ENCODE results near the gene PARP6. TPM values are rescaled to one million over a fixed set of nuclear protein-coding genes. Genes with fewer than 3 reads are reported as not detected.

The PARP6 gene
- total and polyA plus RNA-seq, 2 experiments from 2014 or later = 29.7 to 36.0 TPM

- WGBS, 2 experiments (ENCODE audit: low coverage in 1 of 2, low lambda C conversion rate in 2 of 2, missing lambda C conversion rate in 2 of 2) = 99 to 100% methylated on average over 6 of the region's 6 CpGs
- H3K4me1 ChIP-seq (ENCODE audit: insufficient read depth) = peaks cover 37% of the 10 kb centered on the region
- peaks cover 49% of the 10 kb centered on the region for H3F3A ChIP-seq (ENCODE audit: insufficient read depth)
- no peaks in the 10 kb centered on the region for H3K9me3 ChIP-seq (ENCODE audit: low read depth)
- no peaks in the 10 kb centered on the region for H3K9me2 ChIP-seq (ENCODE audit: insufficient read depth)
- no peak for DNase-seq
- no peak overlapping the region for H3K27ac ChIP-seq
- no peaks in the 10 kb centered on the region for H3K36me3 ChIP-seq (ENCODE audit: low read depth)
- H3K79me2 ChIP-seq (ENCODE audit: insufficient read depth) = peaks cover 37% of the 10 kb centered on the region
- H3K4me2 ChIP-seq (ENCODE audit: unreplicated experiment) = no peak overlapping the region
- H4K20me1 ChIP-seq (ENCODE audit: insufficient read depth) = no peaks in the 10 kb centered on the region
- no peak for TF ChIP-seq EZH2phosphoT487 (IDR thresholded peaks at IDR 0.05; ENCODE audit: insufficient read depth, low read depth)
- no peak for TF ChIP-seq EZH2 (IDR thresholded peaks at IDR 0.05; ENCODE audit: insufficient read depth, poor library complexity, severe bottlenecking)
- in situ Hi-C loops (cut with MboI) = no loop called here
- H3K27me3 ChIP-seq (replicated peaks; ENCODE audit: insufficient read depth) = no peaks in the 10 kb centered on the region
- H2AFZ ChIP-seq = no peak overlapping the region
- no peak overlapping the region for H3K4me3 ChIP-seq
- H3K9ac ChIP-seq = no peak overlapping the region
Observed at GRCh38 chr15:72233769-72234168, 38.6 kb downstream of the PARP6 start.

DNA sequence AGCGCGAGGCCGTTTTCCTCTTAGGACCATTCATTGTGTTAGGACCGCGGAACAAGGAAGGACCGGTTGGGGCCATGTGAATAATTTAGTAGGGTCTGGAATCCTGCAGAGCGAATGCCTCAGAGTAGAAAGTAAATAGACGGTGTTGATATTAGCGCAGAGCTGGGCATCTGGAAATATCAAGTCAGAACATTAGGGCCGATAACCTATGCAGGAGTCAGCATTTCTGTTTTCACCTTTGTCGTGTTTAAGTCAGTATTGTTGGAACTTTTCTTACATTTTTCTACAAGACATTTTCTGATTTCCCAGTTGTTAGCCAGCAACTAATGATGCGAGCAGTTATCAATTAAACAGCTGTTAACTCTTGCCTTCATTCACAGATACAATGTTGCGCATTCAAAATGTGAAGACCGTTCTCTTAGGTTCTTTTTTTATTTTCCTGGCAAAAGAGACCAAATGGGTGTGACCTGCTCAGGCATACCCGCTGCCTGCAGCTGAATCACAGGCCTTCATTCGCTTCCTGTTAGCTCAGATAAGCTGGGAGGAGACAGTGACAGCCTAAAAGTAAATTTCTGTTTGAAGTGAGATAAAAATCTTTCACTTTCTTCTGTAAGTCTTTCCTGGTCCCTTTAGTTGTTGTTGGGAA is 40.4 kb downstream of the PARP6 start:
- Histone ChIP-seq H3K36me3 (ENCODE audit: low read depth) (no peaks in the 10 kb centered on the region), H3K9me3 (ENCODE audit: low read depth) (no peaks in the 10 kb centered on the region), H3K4me2 (ENCODE audit: unreplicated experiment) (peak overlapping the region; percentile 98), H3K9ac (peak overlapping the region; percentile 99), H3K27me3 (replicated peaks; ENCODE audit: insufficient read depth) (no peaks in the 10 kb centered on the region), H2AFZ (peak overlapping the region; percentile 72), H3K79me2 (ENCODE audit: insufficient read depth) (peaks cover 55% of the 10 kb centered on the region), H3K4me3 (peak overlapping the region; percentile 84), H3K9me2 (ENCODE audit: insufficient read depth) (no peaks in the 10 kb centered on the region), H3K27ac (peak overlapping the region; percentile 98), H3F3A (ENCODE audit: insufficient read depth) (peaks cover 49% of the 10 kb centered on the region), H4K20me1 (ENCODE audit: insufficient read depth) (0 out of 2 replicates have a peak, but pooled peaks cover 1% of the 10 kb centered on the region), H3K4me1 (ENCODE audit: insufficient read depth) (peaks cover 27% of the 10 kb centered on the region)
- no peak for TF ChIP-seq EZH2 (IDR thresholded peaks at IDR 0.05; ENCODE audit: insufficient read depth, poor library complexity, severe bottlenecking)
- TF ChIP-seq EZH2phosphoT487 (IDR thresholded peaks at IDR 0.05; ENCODE audit: insufficient read depth, low read depth) = no peak
- WGBS, 2 experiments (ENCODE audit: low coverage in 1 of 2, low lambda C conversion rate in 2 of 2, missing lambda C conversion rate in 2 of 2) = 1 to 2% methylated on average over 16 of the region's 16 CpGs
- in situ Hi-C loops (cut with MboI) = no loop called here
- peak; percentile 94 for DNase-seq

DNA sequence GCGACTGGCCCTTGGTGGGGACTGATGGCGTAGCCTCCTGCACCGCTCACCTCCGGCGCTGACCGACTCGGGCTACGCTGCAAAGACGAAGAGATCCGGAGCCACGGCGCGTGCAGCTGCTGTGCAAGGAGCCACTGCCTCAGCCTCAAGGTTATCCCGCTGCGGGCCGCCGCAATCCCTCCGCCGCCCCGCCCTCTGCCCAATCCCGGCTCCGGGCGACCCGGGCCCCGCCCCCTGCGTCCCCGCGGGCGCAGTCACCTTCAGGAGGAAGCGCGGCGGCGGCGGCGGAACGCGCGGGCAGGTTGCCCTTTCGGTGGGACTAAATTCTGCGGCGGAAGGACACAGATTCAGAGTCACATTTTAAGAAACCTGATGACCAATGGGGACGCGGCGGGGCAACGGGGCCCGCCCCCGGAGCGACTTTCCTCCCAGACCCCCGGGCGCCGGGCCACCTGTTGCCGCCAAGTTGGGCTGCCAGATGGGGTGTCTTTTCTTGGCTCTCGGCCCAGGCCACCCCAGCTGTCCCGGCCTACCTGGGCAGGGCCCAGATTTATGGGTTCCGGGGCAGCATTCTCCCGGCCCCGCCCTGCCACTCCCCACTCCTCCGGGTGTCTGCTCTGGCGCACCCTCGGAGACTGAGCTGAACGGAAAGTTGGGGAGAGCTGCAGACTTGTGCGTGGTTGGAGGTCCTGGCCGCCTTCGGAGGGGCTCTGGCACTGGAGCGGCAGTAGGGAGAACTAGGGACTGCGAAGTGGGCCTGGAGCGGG is 41.1 kb downstream of the PARP6 start, which contains the start of gene PKM:
TSS of gene PKM (minus strand) at position 125 of the 767 bp plus-strand sequence. CDS start 12,093 bp downstream, outside the sequence.
- 0 out of 2 replicates have a peak, but pooled peaks cover 3% of the 10 kb centered on the region for H4K20me1 ChIP-seq (ENCODE audit: insufficient read depth)
- TF ChIP-seq EZH2phosphoT487 (IDR thresholded peaks at IDR 0.05; ENCODE audit: insufficient read depth, low read depth) = no peak
- no peak for TF ChIP-seq EZH2 (IDR thresholded peaks at IDR 0.05; ENCODE audit: insufficient read depth, poor library complexity, severe bottlenecking)
- peak within 1 kb of the TSS; percentile 98 for H3K4me2 ChIP-seq (ENCODE audit: unreplicated experiment)
- no peaks in the 10 kb centered on the region for H3K36me3 ChIP-seq (ENCODE audit: low read depth)
- H3F3A ChIP-seq (ENCODE audit: insufficient read depth) = peaks cover 51% of the 10 kb centered on the region
- H3K27ac ChIP-seq = peak within 1 kb of the TSS; percentile 98
- H3K4me1 ChIP-seq (ENCODE audit: insufficient read depth) = peaks cover 26% of the 10 kb centered on the region
- H3K27me3 ChIP-seq (replicated peaks; ENCODE audit: insufficient read depth) = no peaks in the 10 kb centered on the region
- H3K79me2 ChIP-seq (ENCODE audit: insufficient read depth) = peaks cover 55% of the 10 kb centered on the region
- 1 to 2% methylated on average over 52 to 66 of the region's 67 CpGs for WGBS, 2 experiments (ENCODE audit: low coverage in 1 of 2, low lambda C conversion rate in 2 of 2, missing lambda C conversion rate in 2 of 2)
- in situ Hi-C loops (cut with MboI) = no loop called here
- no peaks in the 10 kb centered on the region for H3K9me3 ChIP-seq (ENCODE audit: low read depth)
- no peaks in the 10 kb centered on the region for H3K9me2 ChIP-seq (ENCODE audit: insufficient read depth)
- peak within 1 kb of the TSS; percentile 99 for H3K9ac ChIP-seq
- peak; percentile 94 for DNase-seq
- H3K4me3 ChIP-seq = peak within 1 kb of the TSS; percentile 84
- peak within 1 kb of the TSS; percentile 72 for H2AFZ ChIP-seq

DNA sequence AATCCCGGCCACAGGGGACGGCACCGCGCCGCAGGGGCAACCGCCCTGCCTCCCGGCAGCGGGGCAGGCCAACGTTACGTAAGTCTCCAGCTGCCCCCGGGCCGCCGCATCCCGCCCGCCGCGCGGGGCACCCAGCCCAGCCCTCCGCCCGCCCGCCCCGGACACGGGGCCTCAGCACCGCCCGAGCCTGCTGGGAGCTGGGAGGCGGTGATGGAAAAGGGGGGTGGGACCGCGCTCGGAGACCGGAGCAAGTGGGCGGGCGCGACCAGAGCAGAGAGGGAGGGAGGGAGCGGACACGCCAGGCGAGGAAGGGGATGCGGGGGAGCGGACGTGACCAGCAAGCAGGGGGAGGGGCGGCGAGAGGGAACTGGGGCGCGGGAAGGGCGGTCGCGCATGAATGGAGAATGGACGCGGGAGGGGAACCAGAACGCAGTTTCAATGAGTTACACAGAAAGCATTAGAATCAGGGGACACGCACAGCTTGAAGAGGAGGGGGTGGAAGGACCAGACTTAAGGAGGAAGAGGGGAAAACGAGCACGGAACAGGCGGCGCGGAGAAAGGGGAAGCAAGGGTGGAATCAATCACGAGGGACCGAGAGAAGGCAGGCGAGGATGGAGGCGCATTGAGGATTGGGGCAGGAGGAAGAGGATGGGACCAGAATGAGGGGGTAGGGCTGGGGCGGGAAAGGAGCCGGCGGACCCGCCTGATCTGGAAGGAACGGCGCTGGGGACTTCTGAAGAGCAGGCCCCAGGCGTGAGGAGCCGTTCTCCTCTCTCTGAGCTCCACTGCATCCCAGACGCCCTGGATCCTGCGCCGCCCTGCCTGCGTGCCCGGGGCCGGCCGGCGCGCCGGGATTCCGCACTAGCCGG is 41.9 kb downstream of the PARP6 start:
- H4K20me1 ChIP-seq (ENCODE audit: insufficient read depth) = peaks cover 6% of the 10 kb centered on the region; the same call in 1 of the 2 replicates
- peak overlapping the region; percentile 98 for H3K4me2 ChIP-seq (ENCODE audit: unreplicated experiment)
- peak overlapping the region; percentile 72; the same call in 1 of the 2 replicates for H2AFZ ChIP-seq
- H3K36me3 ChIP-seq (ENCODE audit: low read depth) = peaks cover 6% of the 10 kb centered on the region
- WGBS, 2 experiments (ENCODE audit: low coverage in 1 of 2, low lambda C conversion rate in 2 of 2, missing lambda C conversion rate in 2 of 2) = 2 to 3% methylated on average over 27 to 74 of the region's 79 CpGs
- TF ChIP-seq EZH2 (IDR thresholded peaks at IDR 0.05; ENCODE audit: insufficient read depth, poor library complexity, severe bottlenecking) = no peak
- no peak for TF ChIP-seq EZH2phosphoT487 (IDR thresholded peaks at IDR 0.05; ENCODE audit: insufficient read depth, low read depth)
- peaks cover 59% of the 10 kb centered on the region for H3K79me2 ChIP-seq (ENCODE audit: insufficient read depth)
- peak; percentile 91 for DNase-seq
- peak overlapping the region; percentile 84 for H3K4me3 ChIP-seq
- H3K27ac ChIP-seq = peak overlapping the region; percentile 98
- no peaks in the 10 kb centered on the region for H3K9me3 ChIP-seq (ENCODE audit: low read depth)
- no peaks in the 10 kb centered on the region for H3K9me2 ChIP-seq (ENCODE audit: insufficient read depth)
- H3K27me3 ChIP-seq (replicated peaks; ENCODE audit: insufficient read depth) = no peaks in the 10 kb centered on the region
- H3F3A ChIP-seq (ENCODE audit: insufficient read depth) = peaks cover 59% of the 10 kb centered on the region
- H3K4me1 ChIP-seq (ENCODE audit: insufficient read depth) = peaks cover 32% of the 10 kb centered on the region
- H3K9ac ChIP-seq = peak overlapping the region; percentile 99
- in situ Hi-C loops (cut with MboI) = no loop called here
